GM12875 (cell line): ENCODE measurements around the gene CLEC4F.

ENCODE experiments used
- H3K4me3 ChIP-seq: one replicate; pipeline ENCODE4 v1.5.1; 2011; ENCODE audit warnings: low read depth, low read length, control low read depth
- TF ChIP-seq, protein P1 (sequence below): IDR thresholded peaks from 2 replicates; pipeline ENCODE4 v1.5.1; 2011; ENCODE audit warnings: low read depth, mild to moderate bottlenecking, control low read depth, inconsistent platforms, low read length, moderate library complexity, borderline replicate concordance; ENCODE audit not compliant: insufficient read depth

CLEC4F gene

DNA sequence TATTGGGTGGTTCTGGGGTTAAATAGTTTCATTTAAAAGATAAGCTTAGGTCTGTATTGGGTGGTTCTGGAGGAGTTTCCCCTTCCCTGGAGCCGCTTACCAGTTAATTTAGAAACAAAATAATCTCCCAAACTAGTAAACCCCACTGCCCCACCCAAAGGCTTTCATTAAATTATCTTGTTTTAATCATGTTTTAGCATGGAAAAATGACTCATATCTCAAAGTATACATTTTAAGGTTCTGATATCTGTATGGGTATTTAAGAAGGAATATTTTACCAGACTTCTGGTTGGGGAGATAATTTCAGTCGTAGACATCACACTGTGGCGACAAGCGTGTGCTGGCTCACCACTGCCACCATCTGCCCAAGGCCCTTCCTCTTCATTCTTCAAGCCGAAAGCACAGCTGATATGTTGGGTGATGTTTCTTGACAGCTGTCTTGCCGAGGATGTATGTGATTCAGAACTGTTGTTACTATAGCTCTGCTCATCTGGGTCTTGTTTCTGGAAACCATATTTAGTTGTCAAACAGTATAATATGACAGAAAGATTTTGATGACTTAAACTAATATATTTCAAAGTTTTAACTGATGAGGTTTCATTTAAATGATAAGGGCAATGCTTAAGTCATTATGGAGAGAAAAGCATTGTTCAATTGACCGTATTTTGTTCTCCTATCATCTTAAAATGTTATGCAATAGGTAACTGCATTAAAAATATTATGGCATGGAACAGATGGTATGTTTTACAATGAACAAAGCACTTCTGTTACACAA is 35.1 kb downstream of the CLEC4F start:
- no peak overlapping the region for H3K4me3 ChIP-seq
- TF ChIP-seq, protein P1, sequence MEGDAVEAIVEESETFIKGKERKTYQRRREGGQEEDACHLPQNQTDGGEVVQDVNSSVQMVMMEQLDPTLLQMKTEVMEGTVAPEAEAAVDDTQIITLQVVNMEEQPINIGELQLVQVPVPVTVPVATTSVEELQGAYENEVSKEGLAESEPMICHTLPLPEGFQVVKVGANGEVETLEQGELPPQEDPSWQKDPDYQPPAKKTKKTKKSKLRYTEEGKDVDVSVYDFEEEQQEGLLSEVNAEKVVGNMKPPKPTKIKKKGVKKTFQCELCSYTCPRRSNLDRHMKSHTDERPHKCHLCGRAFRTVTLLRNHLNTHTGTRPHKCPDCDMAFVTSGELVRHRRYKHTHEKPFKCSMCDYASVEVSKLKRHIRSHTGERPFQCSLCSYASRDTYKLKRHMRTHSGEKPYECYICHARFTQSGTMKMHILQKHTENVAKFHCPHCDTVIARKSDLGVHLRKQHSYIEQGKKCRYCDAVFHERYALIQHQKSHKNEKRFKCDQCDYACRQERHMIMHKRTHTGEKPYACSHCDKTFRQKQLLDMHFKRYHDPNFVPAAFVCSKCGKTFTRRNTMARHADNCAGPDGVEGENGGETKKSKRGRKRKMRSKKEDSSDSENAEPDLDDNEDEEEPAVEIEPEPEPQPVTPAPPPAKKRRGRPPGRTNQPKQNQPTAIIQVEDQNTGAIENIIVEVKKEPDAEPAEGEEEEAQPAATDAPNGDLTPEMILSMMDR = peak; percentile 61; the same call in 1 of the 2 replicates

DNA sequence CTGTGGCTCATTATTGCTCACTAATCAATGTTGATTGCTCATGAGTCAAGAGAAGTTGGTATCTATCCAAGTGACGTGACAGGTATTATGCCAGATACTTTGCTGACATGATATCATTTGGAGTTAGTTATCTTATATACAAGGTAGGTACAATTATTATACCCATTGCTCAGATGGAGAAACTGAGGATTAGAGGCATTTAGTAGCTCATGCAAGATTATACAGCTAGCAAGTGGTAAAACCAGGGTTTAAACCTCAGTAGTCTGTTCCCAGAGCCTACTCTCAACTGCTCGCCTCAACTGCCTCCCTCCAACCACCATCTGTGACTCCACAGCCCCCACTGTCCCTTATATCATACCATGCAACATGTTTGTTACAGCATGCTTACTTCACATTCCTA is 36.1 kb downstream of the CLEC4F start:
- TF ChIP-seq, protein P1 = no peak
- H3K4me3 ChIP-seq = no peak overlapping the region

DNA sequence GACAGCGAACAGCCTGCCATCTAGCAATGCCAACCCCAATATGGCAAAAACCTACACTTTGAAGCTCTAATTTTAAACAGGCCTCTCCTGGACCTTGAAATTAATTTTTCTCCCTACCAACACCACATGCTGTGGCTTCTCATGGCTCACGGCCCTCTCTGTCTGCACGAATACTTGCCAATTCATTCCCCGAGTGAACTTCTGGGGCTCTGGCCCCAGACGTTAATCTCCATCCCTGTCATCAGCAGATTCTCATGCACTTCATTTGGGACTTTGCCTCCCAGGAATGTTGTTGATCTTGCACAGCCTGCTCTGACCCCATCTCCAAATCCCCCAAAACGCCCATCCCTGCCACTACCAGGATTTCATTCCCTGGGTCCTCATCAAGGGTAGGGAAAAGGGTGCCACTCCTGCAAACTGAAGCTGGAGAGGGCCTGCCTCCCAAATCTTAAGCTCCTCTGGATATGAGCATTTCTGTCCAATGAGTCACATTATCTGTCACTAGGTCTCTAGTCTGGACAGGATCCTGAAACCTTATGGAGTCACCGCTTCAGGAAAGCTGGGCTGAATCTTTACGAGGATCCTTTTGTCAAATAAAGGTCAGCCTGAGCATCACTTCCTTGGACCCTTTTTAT is 40.4 kb downstream of the CLEC4F start:
- no peak overlapping the region for H3K4me3 ChIP-seq
- TF ChIP-seq, protein P1 = no peak

DNA sequence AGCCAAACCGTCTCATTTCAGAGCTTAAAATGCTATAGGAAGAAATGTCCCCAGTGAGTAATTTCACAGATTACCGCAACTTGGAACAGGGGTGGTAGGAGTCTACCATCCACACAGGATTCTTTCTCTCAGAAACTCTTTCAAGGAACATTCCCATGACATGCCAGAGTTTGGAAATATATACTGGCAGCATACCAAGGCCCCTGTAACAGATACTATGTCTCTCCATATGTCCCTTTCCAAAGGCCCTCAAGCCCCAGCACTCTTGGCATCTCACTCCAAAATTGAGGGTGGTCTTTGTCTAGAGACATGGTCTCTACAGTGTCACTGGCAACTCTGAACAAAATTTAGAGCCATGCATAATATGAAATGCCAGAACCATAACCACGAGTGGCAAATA is 40.9 kb downstream of the CLEC4F start:
- H3K4me3 ChIP-seq = no peak overlapping the region
- TF ChIP-seq, protein P1 = no peak

DNA sequence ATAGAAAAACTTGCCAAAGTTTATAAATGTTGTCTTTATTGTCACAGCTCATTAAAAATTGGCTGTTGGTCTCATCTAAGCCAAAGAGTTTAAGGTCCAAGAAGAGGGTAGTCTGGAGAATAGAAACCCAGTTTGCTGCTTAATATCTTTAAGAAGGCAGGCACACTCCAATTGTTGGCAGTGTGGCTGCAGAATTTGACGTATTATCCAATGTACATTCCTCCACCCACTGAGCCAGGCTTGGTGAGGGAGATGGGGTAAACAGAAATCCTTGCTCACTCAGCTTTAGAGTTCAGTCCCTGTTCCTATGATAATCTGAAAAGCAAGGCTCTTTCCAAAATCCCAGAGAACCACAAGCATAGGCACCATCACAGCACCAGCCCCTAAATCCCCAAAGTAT is 41.7 kb downstream of the CLEC4F start:
- no peak overlapping the region for H3K4me3 ChIP-seq
- TF ChIP-seq, protein P1 = no peak

DNA sequence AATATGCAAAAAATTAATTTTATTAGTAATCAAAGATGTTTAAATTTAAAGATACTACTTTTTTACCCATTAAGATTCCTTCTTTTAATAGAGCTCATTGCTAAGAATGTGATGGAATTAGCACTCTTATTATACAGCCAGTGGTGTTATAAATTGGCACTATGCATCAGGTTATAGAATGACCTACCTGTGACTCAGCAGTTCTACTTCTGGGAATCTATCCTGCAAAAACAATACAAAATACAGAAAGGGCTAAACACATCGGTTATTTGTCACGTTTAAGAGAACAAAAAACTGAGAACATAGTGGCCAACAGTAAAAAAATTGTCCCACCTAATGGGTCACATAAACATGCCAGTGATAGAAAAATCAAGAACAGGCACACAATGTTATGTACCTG is 42.9 kb downstream of the CLEC4F start:
- TF ChIP-seq, protein P1 = no peak

DNA sequence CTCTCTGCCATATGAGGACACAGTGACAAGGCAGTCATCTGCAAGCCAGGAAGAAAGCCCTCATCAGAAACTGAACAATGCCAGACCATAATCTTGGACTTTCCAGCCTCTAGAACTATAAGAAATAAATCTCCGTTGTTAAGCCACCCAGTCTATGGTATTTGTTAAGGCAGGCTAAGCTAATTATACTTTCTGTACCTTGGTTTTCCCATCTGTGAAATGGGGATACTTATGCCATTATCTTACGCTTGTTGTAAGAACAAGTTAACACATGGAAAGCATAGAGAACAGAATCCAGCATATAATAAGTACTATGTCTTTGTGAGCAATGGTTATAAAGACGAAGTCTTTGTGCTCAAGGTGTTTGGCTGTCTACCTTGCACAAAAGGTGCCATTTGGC is 44.1 kb downstream of the CLEC4F start:
- TF ChIP-seq, protein P1 = no peak

More for the DNA sequence above, 42.9 kb downstream of the CLEC4F start:
- H3K4me3 ChIP-seq = no peak overlapping the region

More for the DNA sequence above, 44.1 kb downstream of the CLEC4F start:
- no peak overlapping the region for H3K4me3 ChIP-seq
